NCI-H2029 treated with DMSO at 0.1 percent for 48 hours (cell line): ENCODE results near the gene FAAP100.
"Not testable (repeated sequence)": the region's sequence is repeated elsewhere in the genome, so short reads cannot be mapped to it uniquely, and the experiment has no call there.

Experiments used
- DNase-seq: peaks from one replicate; lab custom pipeline; 2025; lab: John Stamatoyannopoulos, UW

FAAP100 gene, protein sequence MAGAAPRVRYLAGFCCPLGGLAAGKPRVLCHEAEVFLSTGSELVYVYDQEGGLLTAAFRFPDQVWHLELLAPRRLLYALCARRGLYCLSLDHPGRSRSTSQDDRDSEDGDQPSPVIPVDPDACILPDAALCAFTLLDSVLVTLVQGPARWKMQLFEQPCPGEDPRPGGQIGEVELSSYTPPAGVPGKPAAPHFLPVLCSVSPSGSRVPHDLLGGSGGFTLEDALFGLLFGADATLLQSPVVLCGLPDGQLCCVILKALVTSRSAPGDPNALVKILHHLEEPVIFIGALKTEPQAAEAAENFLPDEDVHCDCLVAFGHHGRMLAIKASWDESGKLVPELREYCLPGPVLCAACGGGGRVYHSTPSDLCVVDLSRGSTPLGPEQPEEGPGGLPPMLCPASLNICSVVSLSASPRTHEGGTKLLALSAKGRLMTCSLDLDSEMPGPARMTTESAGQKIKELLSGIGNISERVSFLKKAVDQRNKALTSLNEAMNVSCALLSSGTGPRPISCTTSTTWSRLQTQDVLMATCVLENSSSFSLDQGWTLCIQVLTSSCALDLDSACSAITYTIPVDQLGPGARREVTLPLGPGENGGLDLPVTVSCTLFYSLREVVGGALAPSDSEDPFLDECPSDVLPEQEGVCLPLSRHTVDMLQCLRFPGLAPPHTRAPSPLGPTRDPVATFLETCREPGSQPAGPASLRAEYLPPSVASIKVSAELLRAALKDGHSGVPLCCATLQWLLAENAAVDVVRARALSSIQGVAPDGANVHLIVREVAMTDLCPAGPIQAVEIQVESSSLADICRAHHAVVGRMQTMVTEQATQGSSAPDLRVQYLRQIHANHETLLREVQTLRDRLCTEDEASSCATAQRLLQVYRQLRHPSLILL

DNA sequence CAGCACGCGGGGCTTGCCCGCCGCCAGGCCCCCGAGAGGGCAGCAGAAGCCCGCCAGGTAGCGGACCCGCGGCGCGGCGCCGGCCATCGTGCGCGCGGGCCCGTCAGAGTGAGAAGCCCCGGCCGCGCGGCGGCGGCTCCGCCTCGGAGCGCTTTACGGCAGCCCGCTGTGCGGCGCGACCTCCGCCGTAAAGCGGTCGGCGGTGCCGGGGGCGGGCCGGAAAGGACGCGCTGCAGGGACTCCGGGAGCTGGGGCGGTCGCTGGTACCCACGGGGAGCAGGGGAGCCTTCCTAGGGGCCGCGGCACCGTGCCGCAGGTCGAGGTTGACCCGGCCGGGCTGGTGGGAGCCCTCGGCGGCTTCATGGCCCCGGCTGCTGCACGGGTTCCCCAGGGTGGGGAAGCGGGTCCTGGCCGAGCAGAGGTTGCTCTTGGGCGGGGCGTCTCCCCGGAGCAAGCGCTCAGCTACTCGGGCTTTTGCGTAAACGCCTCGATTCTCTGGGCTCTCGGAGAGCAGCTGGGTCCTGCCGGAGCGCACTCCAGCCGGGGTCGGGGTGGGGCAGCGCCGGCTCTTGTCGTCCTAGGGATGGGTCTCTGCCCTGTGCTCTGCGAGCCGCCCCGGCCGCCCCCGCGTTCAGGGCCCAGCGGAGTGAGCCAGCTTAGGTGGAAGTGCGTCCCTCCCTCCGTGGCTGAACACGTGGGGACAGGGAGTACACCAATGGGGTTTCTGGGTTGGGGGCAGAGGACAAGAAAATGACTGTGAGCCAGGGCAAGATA lies at the start of gene FAAP100:
Gene FAAP100 (minus strand): TSS at position 110 of the 774 bp plus-strand sequence. CDS start 23 bp downstream, at position 87.
- DNase-seq = no peak

DNA sequence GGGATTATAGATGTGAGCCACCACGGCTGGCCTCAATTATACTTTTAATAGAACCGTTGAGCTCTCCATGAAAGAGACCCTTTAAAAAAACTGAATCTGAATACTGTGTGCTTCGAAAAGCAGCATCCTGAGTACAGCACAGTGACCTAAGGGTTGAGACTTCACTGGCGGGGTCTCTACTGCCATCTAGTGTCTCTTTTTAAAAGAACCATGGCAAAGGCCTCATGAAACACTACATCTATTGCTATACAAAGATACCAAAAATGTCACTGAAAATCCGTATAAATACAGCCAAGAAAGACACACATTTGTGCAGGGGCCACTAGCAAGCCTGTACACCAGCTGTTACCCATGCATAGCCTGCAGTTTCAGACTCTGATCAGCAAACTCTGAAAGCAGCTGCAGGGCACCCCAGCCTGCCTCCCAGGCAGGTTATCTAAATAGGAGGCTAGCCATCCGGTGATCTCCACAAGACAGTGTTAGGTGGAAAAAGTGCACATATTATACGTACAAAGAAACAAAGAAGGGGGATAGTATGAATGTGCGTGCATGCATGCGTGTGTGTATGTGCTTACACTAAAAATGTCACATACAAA lies 49.5 kb upstream of the FAAP100 start:
- peak; percentile 40 for DNase-seq

DNA sequence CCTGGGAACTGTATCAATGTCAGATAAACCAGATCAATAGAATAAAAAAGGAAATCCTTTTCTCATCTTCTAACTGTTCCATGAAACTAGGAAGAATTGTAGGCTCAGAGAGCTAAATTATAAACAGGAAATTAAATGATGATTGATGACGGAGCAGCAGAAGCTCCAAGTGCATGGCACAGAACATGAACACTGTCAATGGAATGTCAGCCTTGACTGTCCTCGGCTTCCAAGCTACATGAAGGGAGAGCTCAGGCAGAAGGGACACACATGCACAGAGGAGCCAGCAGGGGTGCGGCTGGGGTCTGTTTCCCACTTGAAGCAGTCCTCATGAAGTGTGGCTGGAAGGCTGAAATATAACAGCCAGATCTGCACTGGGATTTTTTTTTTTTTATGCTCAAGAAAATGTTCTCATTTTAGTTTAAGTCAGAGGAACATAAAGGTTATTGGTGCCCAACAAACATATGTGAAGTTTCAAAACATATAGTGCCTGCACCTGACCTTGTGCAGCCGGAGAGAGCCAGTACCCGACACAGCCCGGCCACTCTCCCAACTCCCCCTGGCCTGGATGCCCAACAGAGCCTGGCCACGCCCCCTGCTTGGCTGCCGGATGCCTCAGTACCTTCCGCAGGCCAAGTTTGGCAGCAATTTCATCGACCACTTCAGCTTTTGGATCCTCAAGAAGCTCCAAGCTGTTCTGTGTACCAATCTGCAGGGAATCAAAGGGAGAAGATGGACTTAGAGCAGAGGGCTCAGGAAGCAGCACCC lies 47.8 kb upstream of the FAAP100 start:
- no peak for DNase-seq

DNA sequence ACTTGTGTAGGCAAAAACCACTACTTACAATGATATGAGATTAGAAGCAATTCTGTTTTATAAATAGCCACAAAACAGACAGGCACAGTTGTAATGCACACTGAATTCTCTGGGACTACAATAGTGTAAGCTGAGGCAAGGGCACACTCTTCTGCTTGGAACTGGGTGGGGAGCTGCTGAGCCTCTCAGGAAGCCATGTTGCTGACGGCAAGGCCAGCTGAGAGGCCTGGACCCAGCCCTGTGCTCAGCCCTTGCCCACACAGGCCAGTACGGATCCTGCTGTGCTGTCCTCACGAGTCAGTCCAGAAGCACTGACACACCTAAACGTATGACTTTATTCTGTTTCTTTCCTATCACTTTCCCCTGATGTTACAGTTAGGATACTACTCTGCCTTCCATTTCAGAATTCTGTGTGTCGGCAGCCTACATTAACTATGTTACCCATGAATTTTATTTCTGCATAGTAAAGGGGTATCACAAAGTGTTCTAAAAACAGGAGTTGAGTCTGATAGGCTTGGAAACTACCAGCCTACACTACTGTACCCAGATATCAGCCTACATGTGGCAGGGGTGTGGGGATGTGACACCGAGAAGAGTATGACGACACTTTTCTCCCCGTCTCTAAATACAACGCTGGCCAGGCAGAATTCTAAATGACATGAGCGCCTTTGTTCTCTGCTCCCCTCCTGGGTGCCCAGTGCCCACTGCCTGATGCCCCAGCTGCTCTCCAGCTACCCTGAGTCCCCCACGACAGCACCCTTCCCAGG lies 41.1 kb upstream of the FAAP100 start:
- no peak for DNase-seq

DNA sequence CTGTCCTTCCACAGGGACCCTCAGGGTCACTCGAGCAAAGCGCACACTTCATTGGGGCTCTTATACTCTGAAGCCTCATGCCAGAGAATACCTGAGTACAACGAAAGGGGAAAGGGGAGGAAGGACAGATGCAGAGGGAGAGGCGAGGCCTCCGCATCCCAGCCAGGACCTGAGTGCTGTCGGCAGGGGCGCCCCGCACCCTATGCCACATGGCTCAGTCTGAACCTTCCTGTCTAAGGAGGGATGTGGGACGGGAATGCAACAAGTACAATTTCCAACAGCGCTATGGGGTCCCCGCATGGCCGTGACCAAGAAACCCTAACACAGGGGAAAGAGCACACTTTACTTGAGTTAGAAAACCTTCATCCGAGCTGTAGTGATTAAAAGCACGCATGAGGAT lies 39.8 kb upstream of the FAAP100 start:
- no peak for DNase-seq

DNA sequence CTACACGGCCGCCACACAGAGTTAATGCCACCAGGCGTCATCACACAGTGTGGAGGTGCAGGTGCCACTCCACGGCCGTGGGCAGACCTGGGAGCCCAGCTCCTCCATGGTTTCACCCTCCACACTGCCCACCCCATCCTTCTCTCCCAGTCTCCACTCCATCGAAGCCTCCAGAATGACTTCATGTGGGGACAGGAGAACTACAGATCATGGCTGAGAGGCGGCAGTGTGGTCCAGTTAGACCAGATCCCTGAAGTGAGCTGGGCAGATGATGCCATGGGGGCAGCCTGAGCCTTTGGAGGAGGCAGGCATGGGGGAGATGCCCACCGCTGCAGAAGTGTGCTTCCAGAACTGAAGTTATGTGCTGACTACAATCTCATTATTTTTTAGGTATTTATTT lies 38.0 kb upstream of the FAAP100 start:
- DNase-seq = no peak

DNA sequence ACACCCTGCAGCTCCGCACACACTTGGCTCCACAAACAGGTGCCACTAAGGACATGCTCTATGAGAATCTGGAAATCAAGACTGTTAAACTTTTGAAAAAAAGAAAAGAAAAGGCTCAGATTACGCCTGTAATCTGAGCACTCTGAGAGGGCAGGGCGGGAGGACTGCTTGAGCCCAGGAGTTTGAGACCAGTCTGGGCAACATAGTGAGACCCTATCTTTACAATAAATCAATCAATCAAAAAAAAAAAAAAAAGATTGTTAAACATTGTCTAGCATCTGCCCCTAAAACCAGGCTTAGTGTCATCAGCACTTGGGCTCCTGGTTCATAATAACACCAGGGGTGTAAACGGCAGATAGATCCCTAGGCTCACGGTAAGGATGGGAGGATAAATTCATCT lies 37.5 kb upstream of the FAAP100 start:
- no peak for DNase-seq

DNA sequence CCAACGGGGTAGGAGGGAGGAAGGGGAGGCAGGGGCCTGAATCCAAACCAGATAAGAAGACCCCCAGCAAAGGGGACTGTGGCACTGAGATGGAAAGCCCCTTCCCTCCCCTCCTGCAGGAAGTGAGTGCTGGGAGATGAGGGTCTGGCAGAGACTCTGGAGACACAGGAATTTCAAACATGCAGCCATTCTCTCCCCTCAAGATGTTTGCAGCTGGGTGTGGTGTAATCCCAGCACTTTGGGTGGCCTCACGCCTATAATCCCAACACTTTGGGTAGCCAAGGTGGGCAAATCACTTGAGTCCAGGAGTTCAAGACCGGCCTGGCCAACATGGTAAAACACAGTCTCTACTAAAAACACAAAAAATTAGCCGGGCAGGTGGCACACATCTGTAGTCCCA lies 33.9 kb upstream of the FAAP100 start:
- DNase-seq = no peak

DNA sequence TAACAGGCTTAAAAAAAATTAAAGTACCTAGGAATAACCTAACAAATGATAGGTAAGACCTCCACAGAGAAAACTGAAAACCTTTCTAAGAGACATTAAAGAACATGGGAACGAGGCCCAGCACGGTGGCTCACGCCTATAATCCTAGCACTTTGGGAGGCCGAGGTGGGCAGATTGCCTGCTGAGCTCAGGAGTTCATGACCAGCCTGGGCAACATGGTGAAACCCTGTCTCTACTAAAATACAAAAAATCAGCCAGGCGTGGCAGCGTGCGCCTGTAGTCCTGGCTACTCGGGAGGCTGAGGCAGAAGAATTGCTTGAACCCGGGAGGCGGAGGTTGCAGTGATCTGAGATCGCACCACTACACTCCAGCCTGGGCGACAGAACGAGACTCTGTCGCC lies 32.6 kb upstream of the FAAP100 start:
- not testable (repeated sequence) for DNase-seq

DNA sequence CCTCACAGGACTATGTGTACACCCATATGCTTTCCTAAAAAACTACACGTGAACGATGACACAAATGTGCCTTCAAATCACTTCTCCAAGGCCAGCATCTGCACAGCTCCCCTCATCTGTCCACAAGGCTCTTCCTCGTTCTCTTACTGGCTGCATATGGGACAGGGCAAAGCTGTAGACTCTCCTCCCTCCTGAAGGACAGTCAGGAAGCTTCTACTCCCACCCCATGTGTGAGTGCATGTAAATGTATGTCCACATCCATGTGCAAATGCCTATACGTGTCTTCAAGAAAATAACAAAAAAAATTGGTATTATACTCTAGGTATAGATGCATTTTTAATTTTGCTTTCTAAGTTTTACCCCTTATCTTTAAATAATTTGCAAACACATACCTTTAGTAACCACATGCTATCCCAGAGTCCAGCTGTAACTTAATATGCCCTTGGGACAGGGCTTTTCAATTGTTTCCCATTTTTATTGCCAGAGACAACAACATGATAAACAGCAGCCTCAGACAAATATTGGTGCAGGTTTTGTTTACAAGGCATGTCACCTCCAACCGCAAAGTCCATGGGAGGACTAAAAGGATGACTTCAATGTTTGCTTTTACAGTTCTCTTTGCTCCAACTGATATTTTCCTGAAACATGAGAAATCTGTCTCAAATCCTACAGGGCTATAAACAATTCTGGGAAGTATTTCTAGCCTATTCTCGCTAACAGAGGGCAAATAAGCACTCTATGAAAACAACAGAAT lies 31.6 kb upstream of the FAAP100 start:
- peak; percentile 47 for DNase-seq

DNA sequence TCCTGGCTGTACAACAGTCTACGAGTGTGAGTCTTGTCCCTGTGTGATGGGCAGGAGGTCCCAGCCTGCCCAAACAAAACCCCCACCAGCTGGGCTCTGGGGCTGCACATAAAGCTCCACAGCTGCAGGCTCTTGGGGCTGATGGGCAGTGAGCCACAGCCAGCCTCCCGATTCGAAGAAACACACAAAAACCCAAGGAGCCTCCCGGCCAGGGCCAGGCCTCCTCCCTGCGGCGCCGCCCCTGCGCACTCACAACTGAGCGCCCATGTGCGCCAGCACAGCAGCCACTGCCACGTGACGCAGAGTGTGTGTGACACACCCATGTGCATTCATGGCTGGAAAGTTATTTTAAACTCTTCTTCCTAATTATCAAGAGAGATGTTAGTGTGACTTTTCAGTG lies 30.6 kb upstream of the FAAP100 start:
- no peak for DNase-seq

DNA sequence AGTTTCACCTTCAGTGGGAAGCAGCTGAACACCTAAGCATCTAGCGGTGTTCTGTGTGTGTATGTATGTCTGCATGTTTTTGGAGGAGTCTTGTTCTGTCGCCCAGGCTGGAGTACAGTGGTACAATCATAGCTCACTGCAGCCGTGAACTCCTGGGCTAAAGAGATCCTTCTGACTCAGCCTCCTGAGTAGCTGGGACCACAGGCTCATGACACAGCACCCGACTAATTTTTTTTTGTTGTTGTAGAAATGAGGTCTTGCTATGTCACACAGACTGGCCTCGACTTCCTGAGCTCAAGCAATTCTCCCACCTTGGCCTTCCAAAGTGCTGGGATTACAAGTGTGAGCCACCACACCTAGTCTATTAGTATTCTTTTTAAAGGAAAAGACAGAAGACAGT lies 30.2 kb upstream of the FAAP100 start:
- DNase-seq = no peak

DNA sequence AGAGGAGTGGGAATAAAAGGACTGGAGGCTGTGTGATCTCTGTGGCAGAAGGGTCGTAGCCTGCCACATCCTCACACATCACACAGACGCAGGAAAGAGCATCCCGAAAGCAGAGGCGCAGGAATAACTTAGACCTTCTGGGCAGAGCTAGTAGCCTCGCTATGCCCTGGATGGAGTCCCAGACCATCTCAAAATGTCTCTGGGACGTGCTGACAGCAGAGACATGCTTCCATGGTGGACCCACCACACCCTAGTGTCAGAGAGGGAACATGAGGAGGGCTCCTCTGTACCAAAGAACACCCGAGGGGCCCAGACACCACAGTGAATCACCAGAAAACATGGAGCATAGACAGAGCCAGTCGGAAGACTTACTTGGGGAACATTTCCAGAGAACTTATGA lies 29.6 kb upstream of the FAAP100 start:
- DNase-seq = no peak

DNA sequence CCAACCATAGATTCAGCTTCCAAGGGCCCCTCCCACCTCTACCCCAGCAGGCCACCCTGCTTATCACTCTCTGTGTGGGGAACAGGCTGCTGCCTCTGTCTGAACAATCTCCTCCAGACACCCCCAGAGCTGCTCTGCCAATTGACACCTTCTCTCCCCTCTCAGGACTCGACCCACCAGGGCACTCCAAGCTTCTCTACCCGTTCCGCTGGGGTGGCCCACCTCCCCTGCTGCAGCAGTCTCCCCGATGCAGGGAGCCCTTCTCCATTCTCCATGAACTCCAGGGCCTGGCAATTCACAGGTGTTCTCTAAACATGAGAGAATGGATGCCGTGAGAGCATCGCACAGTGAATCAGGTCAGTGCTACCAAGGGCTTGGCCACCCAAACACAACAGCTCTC lies 28.3 kb upstream of the FAAP100 start:
- no peak for DNase-seq

DNA sequence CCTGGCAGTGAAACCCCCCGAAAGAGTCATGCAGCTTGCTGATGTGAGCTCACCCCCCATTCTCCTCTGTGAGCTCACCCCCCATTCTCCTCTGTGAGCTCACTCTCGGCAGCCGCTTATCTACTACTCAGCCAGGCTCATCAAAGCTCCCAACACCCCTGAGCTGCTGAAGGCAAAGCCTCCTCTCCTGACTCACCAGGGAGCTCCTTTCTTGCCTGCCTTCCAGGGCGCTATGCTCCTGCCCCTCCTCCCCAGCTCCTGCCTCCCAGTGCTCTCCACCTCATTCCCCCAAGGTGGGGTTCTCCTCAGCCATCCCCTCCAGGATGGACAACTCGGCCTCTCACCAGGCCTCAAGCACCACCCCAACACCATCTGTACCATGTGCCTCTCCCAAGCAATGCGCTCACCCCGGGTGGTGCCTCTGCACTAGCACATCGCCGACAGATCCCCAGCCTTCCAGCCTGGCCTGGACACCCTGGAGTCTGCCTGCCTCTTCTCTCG lies 27.7 kb upstream of the FAAP100 start:
- no peak for DNase-seq

DNA sequence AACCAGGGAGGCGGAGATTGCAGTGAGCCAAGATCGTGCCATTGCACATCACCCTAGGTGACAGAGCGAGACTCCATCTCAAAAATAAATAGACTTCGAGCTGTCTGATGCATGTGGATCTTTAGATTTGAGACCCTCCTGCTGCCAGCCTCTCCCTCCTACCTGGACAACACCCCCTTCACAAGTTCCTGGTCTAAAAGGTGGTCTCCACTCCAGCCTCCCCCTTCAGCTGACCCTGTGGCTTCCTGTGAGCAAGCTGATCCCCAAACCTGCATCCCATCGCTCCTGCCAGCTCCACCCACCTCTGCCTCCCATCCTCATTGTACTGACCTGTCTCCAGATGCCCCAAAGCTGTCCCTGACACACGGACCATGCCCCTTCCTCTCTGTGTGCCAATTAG lies 27.1 kb upstream of the FAAP100 start:
- no peak for DNase-seq

DNA sequence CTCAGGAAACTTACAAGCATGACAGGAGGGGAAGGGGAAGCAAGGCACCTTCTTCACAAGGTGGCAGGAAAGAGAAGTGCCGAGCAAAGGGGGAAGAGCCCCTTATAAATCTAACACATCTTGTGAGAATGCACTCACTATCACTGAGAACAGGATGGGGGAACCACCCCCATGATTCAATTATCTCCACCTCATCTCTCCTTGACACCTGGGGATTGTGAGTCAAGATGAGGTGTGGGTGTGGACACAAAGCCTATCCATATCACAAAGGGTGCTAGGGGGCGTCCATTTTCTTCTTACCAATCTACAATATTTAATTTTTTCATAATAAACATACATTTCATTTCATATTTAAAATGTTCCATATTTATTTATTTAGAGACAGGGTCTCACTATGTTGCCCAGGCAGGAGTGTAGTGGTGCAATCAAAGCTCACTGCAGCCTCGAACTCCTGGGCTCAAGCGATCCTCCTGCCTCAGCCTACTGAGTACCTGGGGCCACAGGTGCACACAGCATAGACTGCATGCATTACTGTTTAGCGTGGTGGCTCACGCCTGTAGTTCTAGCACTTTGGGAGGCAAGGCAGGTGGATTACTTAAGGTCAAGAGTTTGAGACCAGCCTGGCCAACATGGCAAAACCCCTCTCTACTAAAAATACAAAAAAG lies 26.5 kb upstream of the FAAP100 start:
- DNase-seq = no peak

DNA sequence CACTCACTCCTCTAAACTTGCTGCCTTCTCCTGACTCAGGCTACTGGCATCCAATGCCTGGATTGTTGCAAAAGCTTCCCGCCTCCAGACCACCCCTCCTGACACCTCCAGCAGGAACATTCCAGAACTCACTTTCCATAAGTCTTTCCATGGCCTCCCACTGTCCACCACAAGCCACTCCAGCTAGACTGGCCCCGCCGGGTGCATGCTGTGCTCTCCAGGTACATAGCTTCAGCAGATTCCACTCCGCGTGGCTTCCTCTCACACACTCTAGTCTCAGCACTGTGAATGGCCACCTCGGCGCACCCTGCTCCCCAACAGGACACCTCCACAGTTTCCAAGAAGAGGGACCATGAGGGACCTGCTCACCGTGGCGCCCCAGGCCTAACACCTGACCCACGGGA lies 25.9 kb upstream of the FAAP100 start:
- no peak for DNase-seq
